ENCODE measurements around the gene EID1.

- no peak for TF ChIP-seq CTCF (IDR thresholded peaks at IDR 0.05)
- no peak for TF ChIP-seq EP300 (IDR thresholded peaks at IDR 0.05)
- TF ChIP-seq POLR2A (IDR thresholded peaks at IDR 0.05): no peak
Observed at GRCh38 chr15:48888836-48889235, 10.9 kb downstream of the EID1 start.
